OCI-LY1 (cell line): Measurements from ENCODE around the gene KPNA1.

Source experiments
- H2AFZ ChIP-seq: fragments of 200-600 bp; sonication (generic), shearing (Covaris generic); 2 replicates; pipeline ENCODE4 v1.6.0; 2014; ENCODE audit warnings: antibody characterized with exemption, mild to moderate bottlenecking, low read length
- H3F3A ChIP-seq: fragments of 200-600 bp; sonication (generic), shearing (Covaris generic); 2 replicates; pipeline ENCODE4 v1.6.0; 2014; ENCODE audit warnings: mild to moderate bottlenecking, antibody characterized with exemption, low read length, moderate library complexity; ENCODE audit not compliant: insufficient read depth
- H3K27ac ChIP-seq: fragments of 200-600 bp; sonication (generic); 2 replicates; pipeline ENCODE4 v1.5.1; 2014; ENCODE audit warnings: low read length, mixed run types, mild to moderate bottlenecking, low read depth; ENCODE audit not compliant: poor library complexity, severe bottlenecking
- H3K27me3 ChIP-seq: fragments of 200-600 bp; sonication (generic); 2 replicates; pipeline ENCODE4 v1.6.0; 2014; ENCODE audit warnings: antibody characterized with exemption, mild to moderate bottlenecking, low read length, moderate library complexity; ENCODE audit not compliant: insufficient read depth
- H3K36me3 ChIP-seq: fragments of 200-600 bp; sonication (generic); 2 replicates; pipeline ENCODE4 v1.6.1; 2014; ENCODE audit warnings: mild to moderate bottlenecking, antibody characterized with exemption, low read length, moderate library complexity, mixed read lengths; ENCODE audit not compliant: insufficient read depth
- H3K4me1 ChIP-seq: fragments of 200-600 bp; sonication (generic); 2 replicates; pipeline ENCODE4 v1.5.1; 2014; ENCODE audit warnings: mild to moderate bottlenecking, low read length, moderate library complexity; ENCODE audit not compliant: insufficient read depth, severe bottlenecking
- H3K4me2 ChIP-seq: fragments of 200-600 bp; sonication (generic), shearing (Covaris generic); 2 replicates; pipeline ENCODE4 v1.6.1; 2014; ENCODE audit warnings: low read length
- H3K4me3 ChIP-seq: fragments of 200-600 bp; sonication (generic); 2 replicates; pipeline ENCODE4 v1.5.1; 2014; ENCODE audit warnings: low read length, low read depth, mild to moderate bottlenecking, mixed read lengths; ENCODE audit not compliant: poor library complexity, severe bottlenecking
- H3K79me2 ChIP-seq: fragments of 200-600 bp; shearing (Covaris generic); 2 replicates; pipeline ENCODE4 v1.6.1; 2016; ENCODE audit warnings: mixed run types, low read length, mixed read lengths; ENCODE audit not compliant: insufficient read depth
- H3K9ac ChIP-seq: fragments of 200-600 bp; sonication (generic), shearing (Covaris generic); 2 replicates; pipeline ENCODE4 v1.6.1; 2014; ENCODE audit warnings: mild to moderate bottlenecking, low read length, mixed read lengths
- H3K9me2 ChIP-seq: fragments of 200-600 bp; sonication (generic), shearing (Covaris generic); 2 replicates; pipeline ENCODE4 v1.6.1; 2014; ENCODE audit warnings: low read depth, mild to moderate bottlenecking, low read length, mixed read lengths
- H3K9me3 ChIP-seq: fragments of 200-600 bp; shearing (Covaris generic); 2 replicates; pipeline ENCODE4 v1.6.1; 2014; ENCODE audit warnings: low read length, mixed read lengths
- H4K20me1 ChIP-seq: fragments of 200-600 bp; sonication (generic), shearing (Covaris generic); 2 replicates; pipeline ENCODE4 v1.6.0; 2016; ENCODE audit warnings: mild to moderate bottlenecking, low read length; ENCODE audit not compliant: insufficient read depth
- EZH2 ChIP-seq: fragments of 200-600 bp; sonication (generic), shearing (Covaris generic); IDR thresholded peaks from 2 replicates; pipeline ENCODE4 v1.8.0; 2017; ENCODE audit warnings: borderline replicate concordance, mixed run types, mild to moderate bottlenecking, antibody characterized with exemption, low read length, moderate library complexity, mixed read lengths
- TF ChIP-seq, protein P1 (sequence below): fragments of 200-600 bp; sonication (generic), shearing (Covaris generic); IDR thresholded peaks from 2 replicates; pipeline ENCODE4 v1.5.1; 2017; ENCODE audit warnings: mild to moderate bottlenecking, antibody characterized with exemption, low read length, moderate library complexity, mixed read lengths

Gene KPNA1

DNA sequence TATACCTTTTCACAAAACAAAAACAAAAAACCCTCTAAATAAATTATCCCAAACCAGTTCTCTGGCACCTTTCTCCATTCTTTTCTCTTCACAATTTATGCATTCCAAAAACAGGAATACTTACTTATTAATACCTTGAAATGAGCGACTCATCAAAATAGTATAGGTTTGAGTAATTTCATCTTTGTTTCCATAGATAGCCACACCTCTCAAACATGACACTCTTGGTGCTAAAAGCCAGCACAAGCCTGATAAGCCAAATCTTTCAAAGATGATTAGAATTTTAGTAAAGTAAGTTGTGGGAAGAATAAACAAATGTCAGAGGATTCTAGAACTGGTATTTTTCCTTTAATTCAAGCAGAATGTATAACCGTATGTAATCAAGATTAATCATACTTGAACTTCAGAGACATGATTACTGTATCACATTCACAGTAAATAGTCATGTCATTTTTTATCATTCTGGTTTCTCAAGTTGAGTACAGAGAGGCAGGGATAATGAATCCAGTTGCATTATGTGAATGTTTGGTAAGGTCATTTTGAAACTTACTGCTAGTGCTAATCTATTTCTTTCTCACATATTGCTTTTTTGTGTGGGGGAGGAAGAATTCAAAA lies 86.8 kb downstream of the KPNA1 start:
- Histone ChIP-seq H3K9ac (no peak overlapping the region), H3K27me3 (no peaks in the 10 kb centered on the region), H3F3A (no peaks in the 10 kb centered on the region), H2AFZ (no peak overlapping the region), H3K4me1 (no peaks in the 10 kb centered on the region), H3K36me3 (peaks cover 84% of the 10 kb centered on the region), H4K20me1 (no peaks in the 10 kb centered on the region), H3K4me3 (no peak overlapping the region), H3K9me3 (no peaks in the 10 kb centered on the region), H3K27ac (no peak overlapping the region), H3K79me2 (no peaks in the 10 kb centered on the region), H3K9me2 (no peaks in the 10 kb centered on the region), H3K4me2 (no peak overlapping the region)
- no peak for TF ChIP-seq EZH2
- TF ChIP-seq, protein P1, sequence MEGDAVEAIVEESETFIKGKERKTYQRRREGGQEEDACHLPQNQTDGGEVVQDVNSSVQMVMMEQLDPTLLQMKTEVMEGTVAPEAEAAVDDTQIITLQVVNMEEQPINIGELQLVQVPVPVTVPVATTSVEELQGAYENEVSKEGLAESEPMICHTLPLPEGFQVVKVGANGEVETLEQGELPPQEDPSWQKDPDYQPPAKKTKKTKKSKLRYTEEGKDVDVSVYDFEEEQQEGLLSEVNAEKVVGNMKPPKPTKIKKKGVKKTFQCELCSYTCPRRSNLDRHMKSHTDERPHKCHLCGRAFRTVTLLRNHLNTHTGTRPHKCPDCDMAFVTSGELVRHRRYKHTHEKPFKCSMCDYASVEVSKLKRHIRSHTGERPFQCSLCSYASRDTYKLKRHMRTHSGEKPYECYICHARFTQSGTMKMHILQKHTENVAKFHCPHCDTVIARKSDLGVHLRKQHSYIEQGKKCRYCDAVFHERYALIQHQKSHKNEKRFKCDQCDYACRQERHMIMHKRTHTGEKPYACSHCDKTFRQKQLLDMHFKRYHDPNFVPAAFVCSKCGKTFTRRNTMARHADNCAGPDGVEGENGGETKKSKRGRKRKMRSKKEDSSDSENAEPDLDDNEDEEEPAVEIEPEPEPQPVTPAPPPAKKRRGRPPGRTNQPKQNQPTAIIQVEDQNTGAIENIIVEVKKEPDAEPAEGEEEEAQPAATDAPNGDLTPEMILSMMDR: no peak

DNA sequence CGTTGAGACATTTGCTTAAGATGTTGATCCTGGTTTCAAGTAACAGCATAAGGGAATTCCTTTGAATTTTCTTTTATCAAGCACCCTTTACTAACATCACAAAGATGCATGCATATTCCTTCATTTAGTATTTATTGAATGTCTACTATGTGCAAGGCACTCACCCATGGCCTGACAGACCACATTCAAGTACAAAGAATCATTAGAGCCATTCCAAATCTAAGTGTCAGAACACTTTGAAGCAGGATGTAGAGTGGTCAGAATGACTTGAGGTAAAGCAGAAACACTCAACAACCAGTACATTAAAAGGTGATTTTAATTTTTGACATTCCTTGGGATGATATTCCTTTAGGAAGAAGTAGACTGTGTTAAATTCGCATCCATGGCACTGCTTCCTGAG lies 92.9 kb downstream of the KPNA1 start:
- H2AFZ ChIP-seq: no peak overlapping the region
- no peaks in the 10 kb centered on the region for H4K20me1 ChIP-seq
- no peak overlapping the region for H3K9ac ChIP-seq
- TF ChIP-seq EZH2: no peak
- TF ChIP-seq, protein P1: no peak
- H3K27ac ChIP-seq: no peak overlapping the region
- H3K4me3 ChIP-seq: no peak overlapping the region
- no peak overlapping the region for H3K4me2 ChIP-seq
- no peaks in the 10 kb centered on the region for H3K9me2 ChIP-seq
- no peaks in the 10 kb centered on the region for H3K27me3 ChIP-seq
- H3F3A ChIP-seq: no peaks in the 10 kb centered on the region
- H3K4me1 ChIP-seq: peaks cover 10% of the 10 kb centered on the region
- no peaks in the 10 kb centered on the region; the same call in 1 of the 2 replicates for H3K79me2 ChIP-seq
- peaks cover 61% of the 10 kb centered on the region for H3K36me3 ChIP-seq
- H3K9me3 ChIP-seq: no peaks in the 10 kb centered on the region

DNA sequence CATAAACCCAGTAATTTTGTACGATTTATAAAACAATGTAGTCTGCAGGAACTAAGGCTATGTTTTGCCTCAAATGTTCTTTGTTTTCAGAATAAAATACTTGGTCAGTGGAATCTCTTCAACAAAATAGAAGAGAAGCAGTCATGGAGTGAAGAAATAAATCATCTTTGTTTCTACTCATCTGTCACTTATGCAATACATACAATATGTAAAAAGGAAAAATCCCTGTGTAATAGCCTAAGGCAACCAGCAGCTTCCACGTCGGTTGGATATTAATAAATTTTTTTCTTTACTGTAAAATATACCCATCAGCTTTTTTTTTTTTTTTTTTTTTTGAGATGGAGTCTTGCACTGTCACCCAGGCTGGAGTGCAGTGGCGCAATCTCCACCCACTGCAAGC lies 93.6 kb downstream of the KPNA1 start:
- Histone ChIP-seq H3K27me3 (no peaks in the 10 kb centered on the region), H3K4me3 (no peak overlapping the region), H4K20me1 (no peaks in the 10 kb centered on the region), H3K9me2 (no peaks in the 10 kb centered on the region), H3K4me2 (no peak overlapping the region), H3K36me3 (peaks cover 54% of the 10 kb centered on the region), H3K79me2 (no peaks in the 10 kb centered on the region; the same call in 1 of the 2 replicates), H3K9me3 (no peaks in the 10 kb centered on the region), H3K9ac (no peak overlapping the region), H3F3A (no peaks in the 10 kb centered on the region), H2AFZ (no peak overlapping the region), H3K4me1 (peaks cover 12% of the 10 kb centered on the region), H3K27ac (no peak overlapping the region)
- TF ChIP-seq, protein P1: no peak
- no peak for TF ChIP-seq EZH2
